Sigmoid colon (tissue), 7 donors: ENCODE measurements around the gene TRMT1. TPM values are rescaled to one million over a fixed set of nuclear protein-coding genes. Genes with fewer than 3 reads are reported as not detected.
A peak's percentile ranks its signal among the peaks of the same experiment; 100 is the strongest.

Source experiments
- DNase-seq: peaks from one replicate; pipeline ENCODE4 v3.0.0-alpha.2; 2019
- H3K27ac ChIP-seq, 4 donors: fragments of 200-600 bp; sonication (generic); one replicate each; pipeline ENCODE4 v1.5.1; 2016 to 2019; ENCODE audit warnings: mild to moderate bottlenecking in 1 of 4
- H3K27me3 ChIP-seq, 3 donors: fragments of 200-600 bp; sonication (generic); one replicate each; pipeline ENCODE4 v1.5.1; 2019; ENCODE audit warnings: mild to moderate bottlenecking in 1 of 3
- H3K36me3 ChIP-seq, 4 donors: fragments of 200-600 bp; sonication (generic); one replicate each; pipeline ENCODE4 v1.5.1; 2016 to 2019
- H3K4me1 ChIP-seq, 4 donors: fragments of 200-600 bp; sonication (generic); one replicate each; pipeline ENCODE4 v1.5.1; 2017 to 2019
- H3K4me3 ChIP-seq, 4 donors: fragments of 200-600 bp; sonication (generic); one replicate each; pipeline ENCODE4 v1.5.1; 2017 to 2019; ENCODE audit warnings: mild to moderate bottlenecking in 2 of 4, moderate library complexity in 1 of 4
- H3K9me3 ChIP-seq, 4 donors: fragments of 200-600 bp in 3 of 4; sonication (generic) in 3 of 4; one replicate each; pipeline versions ENCODE4 v1.5.1 to v1.6.1; 2013 to 2019
- EP300 ChIP-seq, 4 donors: sonication (generic); formaldehyde crosslinking; IDR thresholded peaks; one replicate each; pipeline ENCODE4 v1.6.1; 2017; ENCODE audit warnings: antibody characterized with exemption in 4 of 4
- POLR2A ChIP-seq, 2 donors: fragments of 450-650 bp; IDR thresholded peaks; one replicate each; pipeline ENCODE4 v1.6.1; 2016; ENCODE audit warnings: antibody characterized with exemption in 2 of 2, mild to moderate bottlenecking in 2 of 2, moderate library complexity in 2 of 2
- POLR2AphosphoS5 ChIP-seq, 4 donors: sonication (generic); formaldehyde crosslinking; IDR thresholded peaks; one replicate each; pipeline ENCODE4 v1.6.1; 2017; ENCODE audit warnings: antibody characterized with exemption in 4 of 4
- WGBS, 2 donors: extraction: QIAGEN DNeasy Blood & Tissue Kit; methylation state at CpG; one replicate each; pipeline ENCODE4 v1.1.7; 2013; 5-methylcytosine and 5-hydroxymethylcytosine counted together
- intact Hi-C: fragments of 100-400 bp; cut with DNase I; formaldehyde crosslinking; loops from one replicate; pipeline ENCODE4 v1.15.1; 2023
- polyA plus RNA-seq, 3 donors: library from polyadenylated mRNA; stranded (reverse); fragments of 200-250 nt; gene quantifications; one replicate each; pipeline ENCODE4 v1.2.3, GENCODE V29; 2013
- total RNA-seq, 4 donors: library from RNA; depleted of rRNA; stranded (reverse); fragments of >200 nt; gene quantifications; one replicate each; pipeline ENCODE4 v1.1.0, GENCODE V29; 2016
- TF ChIP-seq, protein P1 (sequence below), 4 experiments: fragments of 450-650 bp in 3 of 4; fragments of 200-600 bp in 1 of 4; IDR thresholded peaks; one replicate each; pipeline ENCODE4 v1.5.1; 2016 to 2019; ENCODE audit warnings: antibody characterized with exemption in 4 of 4, mild to moderate bottlenecking in 3 of 4, moderate library complexity in 2 of 4
- donor health status: healthy with polysubstance abuse.
- donor health status: Bipolar disorder and iron deficiency.
- donor health status: healthy.

Gene TRMT1
- total and polyA plus RNA-seq, 7 donors: 6.7 to 48.6 (median 19.3) TPM

DNA sequence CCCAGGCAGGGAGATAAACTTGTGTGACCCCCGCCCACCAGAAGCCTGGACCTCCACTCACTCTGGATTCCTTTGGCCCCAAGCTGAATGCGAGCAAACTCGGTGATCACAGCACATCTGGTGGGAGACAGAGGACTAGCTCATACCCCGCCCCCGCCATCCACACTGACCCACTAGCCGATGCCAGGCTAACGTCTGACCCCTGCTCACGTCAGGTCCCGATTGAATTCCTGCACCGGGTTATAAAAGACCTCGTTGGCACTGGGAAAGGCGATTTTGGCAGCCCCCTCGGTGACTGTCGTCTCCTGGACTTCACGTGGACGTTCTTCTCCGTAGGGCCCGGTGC lies 631 bp downstream of the TRMT1 start:
- H3K4me1 ChIP-seq: peaks cover 0 to 49% (median 43%) of the 10 kb centered on the region in 4 donors
- H3K27me3 ChIP-seq: no peaks in the 10 kb centered on the region
- H3K27ac ChIP-seq: peak overlapping the region; percentile 72 to 83 (median 76)
- H3K36me3 ChIP-seq: peaks cover 0 to 33% (median 9%) of the 10 kb centered on the region in 4 donors
- TF ChIP-seq EP300 (IDR thresholded peaks at IDR 0.05) (no peak), POLR2A (IDR thresholded peaks at IDR 0.05) (no peak), POLR2AphosphoS5 (IDR thresholded peaks at IDR 0.05) (no peak)
- TF ChIP-seq, protein P1, sequence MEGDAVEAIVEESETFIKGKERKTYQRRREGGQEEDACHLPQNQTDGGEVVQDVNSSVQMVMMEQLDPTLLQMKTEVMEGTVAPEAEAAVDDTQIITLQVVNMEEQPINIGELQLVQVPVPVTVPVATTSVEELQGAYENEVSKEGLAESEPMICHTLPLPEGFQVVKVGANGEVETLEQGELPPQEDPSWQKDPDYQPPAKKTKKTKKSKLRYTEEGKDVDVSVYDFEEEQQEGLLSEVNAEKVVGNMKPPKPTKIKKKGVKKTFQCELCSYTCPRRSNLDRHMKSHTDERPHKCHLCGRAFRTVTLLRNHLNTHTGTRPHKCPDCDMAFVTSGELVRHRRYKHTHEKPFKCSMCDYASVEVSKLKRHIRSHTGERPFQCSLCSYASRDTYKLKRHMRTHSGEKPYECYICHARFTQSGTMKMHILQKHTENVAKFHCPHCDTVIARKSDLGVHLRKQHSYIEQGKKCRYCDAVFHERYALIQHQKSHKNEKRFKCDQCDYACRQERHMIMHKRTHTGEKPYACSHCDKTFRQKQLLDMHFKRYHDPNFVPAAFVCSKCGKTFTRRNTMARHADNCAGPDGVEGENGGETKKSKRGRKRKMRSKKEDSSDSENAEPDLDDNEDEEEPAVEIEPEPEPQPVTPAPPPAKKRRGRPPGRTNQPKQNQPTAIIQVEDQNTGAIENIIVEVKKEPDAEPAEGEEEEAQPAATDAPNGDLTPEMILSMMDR (IDR thresholded peaks at IDR 0.05): no peak
- DNase-seq: no peak
- WGBS, 2 donors: 3 to 4% methylated on average over 18 of the region's 18 CpGs
- intact Hi-C loops: loop anchor here (5.0 kb wide), 2 partner anchors 36 to 146 kb away; partner anchors contain the start of genes IER2 and STX10
- H3K4me3 ChIP-seq: peak overlapping the region; percentile 91 to 99 (median 96)
- no peaks in the 10 kb centered on the region for H3K9me3 ChIP-seq

DNA sequence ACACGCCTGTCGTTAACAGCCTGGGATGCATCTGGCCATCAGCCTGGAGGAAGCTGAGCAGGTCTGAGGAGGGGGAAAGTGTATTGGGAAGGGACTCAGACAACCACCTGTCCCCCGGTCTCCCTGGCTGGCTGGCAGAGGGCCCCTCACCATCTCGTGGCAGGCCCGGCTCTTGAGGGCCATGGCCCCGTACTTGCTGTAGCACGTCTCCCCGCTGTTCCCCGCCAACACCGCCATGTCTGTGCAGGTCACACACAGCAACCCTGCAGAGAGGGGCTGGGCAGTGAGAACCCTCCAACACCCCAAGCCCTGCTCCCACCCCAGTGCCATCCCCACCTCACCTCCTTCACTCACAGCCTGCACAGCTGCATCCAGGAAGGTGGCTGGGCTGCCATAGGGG lies 4.0 kb downstream of the TRMT1 start:
- H3K27ac ChIP-seq: no peak overlapping the region
- WGBS, 2 donors: 97 to 99% methylated on average over 10 of the region's 10 CpGs
- H3K27me3 ChIP-seq: no peaks in the 10 kb centered on the region
- no peak for DNase-seq
- no peak for TF ChIP-seq POLR2AphosphoS5 (IDR thresholded peaks at IDR 0.05)
- TF ChIP-seq EP300 (IDR thresholded peaks at IDR 0.05): no peak
- TF ChIP-seq POLR2A (IDR thresholded peaks at IDR 0.05): no peak
- TF ChIP-seq, protein P1 (IDR thresholded peaks at IDR 0.05): no peak
- H3K4me1 ChIP-seq: peaks cover 0 to 25% (median 20%) of the 10 kb centered on the region in 4 donors
- intact Hi-C loops: no loop called here
- no peaks in the 10 kb centered on the region for H3K9me3 ChIP-seq
- H3K4me3 ChIP-seq: no peak overlapping the region
- peaks cover 0 to 51% (median 14%) of the 10 kb centered on the region in 4 donors for H3K36me3 ChIP-seq

DNA sequence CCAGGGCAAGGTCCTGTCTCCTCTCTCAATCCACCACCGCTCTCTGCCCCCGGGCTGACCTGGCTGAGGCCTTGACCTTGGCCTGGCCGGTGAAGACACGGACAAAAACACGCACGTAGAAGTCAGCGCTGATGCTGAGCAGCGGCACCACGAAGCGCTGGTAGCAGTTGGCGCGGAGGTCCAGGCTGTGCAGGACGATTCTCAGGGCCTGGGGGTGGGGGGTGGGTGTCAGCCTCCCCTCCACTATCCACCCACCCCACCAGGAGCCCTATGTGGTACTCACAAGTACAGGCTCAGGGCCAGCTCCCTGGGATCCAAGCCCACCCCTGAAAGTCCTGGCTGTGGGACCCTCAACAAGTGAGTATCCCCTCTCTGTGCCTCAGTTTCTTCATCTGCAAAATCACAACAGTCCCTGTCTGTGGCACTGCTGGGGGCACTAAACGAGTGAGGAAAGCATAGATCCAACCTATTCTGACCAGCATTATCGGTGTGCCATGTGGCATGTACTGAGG lies 6.4 kb downstream of the TRMT1 start:
- intact Hi-C loops: no loop called here
- Histone ChIP-seq H3K9me3 (no peaks in the 10 kb centered on the region), H3K27me3 (no peaks in the 10 kb centered on the region), H3K4me3 (no peak overlapping the region), H3K4me1 (peaks cover 0 to 5% (median under 1%) of the 10 kb centered on the region in 4 donors), H3K27ac (no peak overlapping the region), H3K36me3 (peaks cover 0 to 56% (median 15%) of the 10 kb centered on the region in 4 donors)
- no peak for DNase-seq
- TF ChIP-seq EP300 (IDR thresholded peaks at IDR 0.05) (no peak), POLR2AphosphoS5 (IDR thresholded peaks at IDR 0.05) (no peak), POLR2A (IDR thresholded peaks at IDR 0.05) (no peak)
- TF ChIP-seq, protein P1 (IDR thresholded peaks at IDR 0.05): no peak
- 94 to 95% methylated on average over 15 of the region's 15 CpGs for WGBS, 2 donors

DNA sequence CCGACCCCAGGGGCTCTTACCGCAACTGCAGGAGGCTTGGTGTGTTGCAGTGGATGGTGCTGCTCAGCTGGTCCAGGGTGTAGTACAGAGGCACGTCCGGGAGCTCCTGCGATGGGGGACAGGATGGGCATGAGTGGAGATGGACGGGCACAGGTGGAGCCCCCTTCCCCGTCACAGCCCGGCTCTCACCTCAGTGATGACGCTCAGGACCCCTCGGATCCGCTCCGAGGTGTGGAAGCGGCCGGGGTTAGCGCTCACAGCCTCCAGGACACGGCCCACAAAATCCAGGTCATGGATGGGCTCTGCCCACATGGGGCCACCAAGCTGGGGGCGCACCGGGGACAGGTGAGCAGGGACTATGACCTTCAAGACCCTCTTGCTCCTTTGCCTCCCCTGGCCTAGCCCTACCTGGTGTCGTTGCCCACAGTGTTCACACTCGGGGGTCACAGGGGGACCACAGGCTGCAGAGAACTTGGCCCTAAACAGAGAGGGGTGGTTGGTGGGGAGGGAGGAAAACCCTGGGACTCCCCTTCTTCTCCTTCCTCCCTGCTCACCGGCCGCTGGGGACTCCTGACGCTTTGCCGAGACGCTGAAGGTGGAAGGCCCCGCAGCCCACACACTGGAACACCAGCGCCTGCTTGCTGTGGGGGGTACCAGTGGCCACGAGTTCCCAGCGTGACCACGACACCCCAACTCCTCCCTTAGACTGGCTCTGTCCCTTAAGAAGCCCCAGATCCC lies 7.0 kb downstream of the TRMT1 start:
- intact Hi-C loops: loop anchor here (10.0 kb wide), 1 partner anchor 225 kb away; the partner anchor contains the start of genes DNASE2 and KLF1
- Histone ChIP-seq H3K27ac (no peak overlapping the region), H3K27me3 (no peaks in the 10 kb centered on the region), H3K4me1 (peaks cover 0 to under 1% (median 0%) of the 10 kb centered on the region in 4 donors), H3K9me3 (no peaks in the 10 kb centered on the region), H3K36me3 (peaks cover 0 to 50% (median 12%) of the 10 kb centered on the region in 4 donors), H3K4me3 (no peak overlapping the region)
- DNase-seq: no peak
- TF ChIP-seq EP300 (IDR thresholded peaks at IDR 0.05) (no peak), POLR2A (IDR thresholded peaks at IDR 0.05) (no peak), POLR2AphosphoS5 (IDR thresholded peaks at IDR 0.05) (no peak)
- TF ChIP-seq, protein P1 (IDR thresholded peaks at IDR 0.05): no peak
- 95 to 97% methylated on average over 30 of the region's 30 CpGs for WGBS, 2 donors
